OCI-LY1 (cell line): Measurements from ENCODE around the gene SLC38A3.

Experiments used
- EZH2 ChIP-seq: fragments of 200-600 bp; sonication (generic), shearing (Covaris generic); IDR thresholded peaks from 2 replicates; pipeline ENCODE4 v1.8.0; 2017; ENCODE audit warnings: borderline replicate concordance, mixed run types, mild to moderate bottlenecking, antibody characterized with exemption, low read length, moderate library complexity, mixed read lengths
- TF ChIP-seq, protein P1 (sequence below): fragments of 200-600 bp; sonication (generic), shearing (Covaris generic); IDR thresholded peaks from 2 replicates; pipeline ENCODE4 v1.5.1; 2017; ENCODE audit warnings: mild to moderate bottlenecking, antibody characterized with exemption, low read length, moderate library complexity, mixed read lengths

DNA sequence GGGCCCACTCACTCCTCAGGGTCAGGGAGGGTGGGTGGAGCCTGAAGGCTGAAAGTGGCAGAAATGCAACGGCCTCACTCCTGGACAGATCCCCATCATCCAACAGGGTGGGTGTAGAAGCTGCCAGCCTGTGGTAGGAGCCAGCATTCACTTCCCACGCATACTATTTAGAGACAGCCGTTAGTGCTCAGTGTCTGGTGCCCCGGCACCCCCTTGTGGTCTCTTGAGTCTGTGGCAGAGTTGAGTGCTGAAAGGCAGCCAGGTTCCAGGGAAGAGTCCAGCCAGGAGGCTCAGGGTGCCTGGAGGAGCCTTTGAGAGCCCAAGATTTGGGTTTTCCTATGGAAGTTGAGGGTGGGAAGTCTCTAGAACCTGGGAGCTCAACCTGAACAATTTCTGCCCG is 15.8 kb upstream of the SLC38A3 start:
- TF ChIP-seq, protein P1, sequence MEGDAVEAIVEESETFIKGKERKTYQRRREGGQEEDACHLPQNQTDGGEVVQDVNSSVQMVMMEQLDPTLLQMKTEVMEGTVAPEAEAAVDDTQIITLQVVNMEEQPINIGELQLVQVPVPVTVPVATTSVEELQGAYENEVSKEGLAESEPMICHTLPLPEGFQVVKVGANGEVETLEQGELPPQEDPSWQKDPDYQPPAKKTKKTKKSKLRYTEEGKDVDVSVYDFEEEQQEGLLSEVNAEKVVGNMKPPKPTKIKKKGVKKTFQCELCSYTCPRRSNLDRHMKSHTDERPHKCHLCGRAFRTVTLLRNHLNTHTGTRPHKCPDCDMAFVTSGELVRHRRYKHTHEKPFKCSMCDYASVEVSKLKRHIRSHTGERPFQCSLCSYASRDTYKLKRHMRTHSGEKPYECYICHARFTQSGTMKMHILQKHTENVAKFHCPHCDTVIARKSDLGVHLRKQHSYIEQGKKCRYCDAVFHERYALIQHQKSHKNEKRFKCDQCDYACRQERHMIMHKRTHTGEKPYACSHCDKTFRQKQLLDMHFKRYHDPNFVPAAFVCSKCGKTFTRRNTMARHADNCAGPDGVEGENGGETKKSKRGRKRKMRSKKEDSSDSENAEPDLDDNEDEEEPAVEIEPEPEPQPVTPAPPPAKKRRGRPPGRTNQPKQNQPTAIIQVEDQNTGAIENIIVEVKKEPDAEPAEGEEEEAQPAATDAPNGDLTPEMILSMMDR, result peak; percentile 76
- no peak for TF ChIP-seq EZH2
